ENCODE results near the gene WAS. TPM values are rescaled to one million over a fixed set of nuclear protein-coding genes. Genes with fewer than 3 reads are reported as not detected.
"Not testable (repeated sequence)": the region's sequence is repeated elsewhere in the genome, so short reads cannot be mapped to it uniquely, and the experiment has no call there.

WAS gene
- polyA plus RNA-seq, 1 of the 3 experiments (the other 2 are of a cell fraction): 0.30 TPM

- POLR2A ChIA-PET: no interaction called here
- no peak overlapping the region for H2AFZ ChIP-seq (ENCODE audit: low read depth)
These were observed 34.5 kb upstream of the WAS start for GRCh38 chrX:48649102-48649501.

GRCh38 chrX:48652055-48652579 is 31.5 kb upstream of the WAS start:
- WGBS (ENCODE audit: low lambda C conversion rate): 21% methylated on average over 5 of the region's 5 CpGs

More at GRCh38 chrX:48649102-48649501, 34.5 kb upstream of the WAS start:
- WGBS (ENCODE audit: low lambda C conversion rate): 27% methylated on average over 3 of the region's 3 CpGs
- no peak overlapping the region for H3K27ac ChIP-seq (ENCODE audit: low read depth in 2 of 2, low read length in 1 of 2)
- no peaks in the 10 kb centered on the region for H4K20me1 ChIP-seq (ENCODE audit: insufficient read depth)
- H3K36me3 ChIP-seq (replicated peaks in 1 of 2; ENCODE audit: control insufficient read depth in 1 of 2, insufficient read depth in 2 of 2, low read length in 1 of 2): no peaks in the 10 kb centered on the region
- H3K9me3 ChIP-seq: no peaks in the 10 kb centered on the region
- H3K9ac ChIP-seq: no peak overlapping the region
- no peaks in the 10 kb centered on the region; the same call in 1 of the 2 replicates for H3K27me3 ChIP-seq (ENCODE audit: insufficient read depth)
- H3K4me1 ChIP-seq (ENCODE audit: control insufficient read depth in 1 of 2, insufficient read depth in 2 of 2, low read depth in 1 of 2, low read length in 1 of 2): no peaks in the 10 kb centered on the region; a peak in 1 of 4 replicates
- DNase-seq: no peak
- no peaks in the 10 kb centered on the region for H3F3A ChIP-seq (replicated peaks; ENCODE audit: insufficient read depth)
- H3K4me3 ChIP-seq (ENCODE audit: low read depth in 2 of 2, low read length in 1 of 2): no peak overlapping the region
- H3K9me2 ChIP-seq: no peaks in the 10 kb centered on the region
- H3K79me2 ChIP-seq (ENCODE audit: insufficient read depth): no peaks in the 10 kb centered on the region
- no peak for TF ChIP-seq RFX5 (IDR thresholded peaks at IDR 0.05; ENCODE audit: low read length)
- TF ChIP-seq RXRA (IDR thresholded peaks at IDR 0.05; ENCODE audit: borderline replicate concordance, low read depth): no peak
- TF ChIP-seq GATA2 (CRISPR knock-in tag; IDR thresholded peaks at IDR 0.05): no peak
- TF ChIP-seq RAD21 (IDR thresholded peaks at IDR 0.05; ENCODE audit: low read length): no peak
- no peak for TF ChIP-seq TCF12 (IDR thresholded peaks at IDR 0.05)
- TF ChIP-seq EP300 (IDR thresholded peaks at IDR 0.05; ENCODE audit: borderline replicate concordance in 1 of 2, low read depth in 1 of 2, low read length in 1 of 2): no peak
- TF ChIP-seq, protein P1, sequence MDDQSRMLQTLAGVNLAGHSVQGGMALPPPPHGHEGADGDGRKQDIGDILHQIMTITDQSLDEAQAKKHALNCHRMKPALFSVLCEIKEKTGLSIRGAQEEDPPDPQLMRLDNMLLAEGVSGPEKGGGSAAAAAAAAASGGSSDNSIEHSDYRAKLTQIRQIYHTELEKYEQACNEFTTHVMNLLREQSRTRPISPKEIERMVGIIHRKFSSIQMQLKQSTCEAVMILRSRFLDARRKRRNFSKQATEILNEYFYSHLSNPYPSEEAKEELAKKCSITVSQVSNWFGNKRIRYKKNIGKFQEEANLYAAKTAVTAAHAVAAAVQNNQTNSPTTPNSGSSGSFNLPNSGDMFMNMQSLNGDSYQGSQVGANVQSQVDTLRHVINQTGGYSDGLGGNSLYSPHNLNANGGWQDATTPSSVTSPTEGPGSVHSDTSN (IDR thresholded peaks at IDR 0.05): no peak
- no peak for TF ChIP-seq FOXJ3 (CRISPR knock-in tag; IDR thresholded peaks at IDR 0.05)
- no peak for TF ChIP-seq YY1 (IDR thresholded peaks at IDR 0.05; ENCODE audit: low read depth)
- CTCF ChIA-PET: interaction anchor here (1.0 to 2.6 kb wide), 4 partner anchors 8 to 243 kb away, joined by 3 to 10 read pairs (median 6); no protein-coding TSS in a partner anchor
- H3K4me2 ChIP-seq: no peak overlapping the region

GRCh38 chrX:48654746-48655145 is 28.9 kb upstream of the WAS start:
- H3K27ac ChIP-seq (ENCODE audit: low read depth in 2 of 2, low read length in 1 of 2); H3F3A ChIP-seq (replicated peaks; ENCODE audit: insufficient read depth); H3K27me3 ChIP-seq (ENCODE audit: insufficient read depth); H3K9me2 ChIP-seq; H3K4me2 ChIP-seq; H3K4me1 ChIP-seq (ENCODE audit: control insufficient read depth in 1 of 2, insufficient read depth in 2 of 2, low read depth in 1 of 2, low read length in 1 of 2); POLR2A ChIA-PET; H3K4me3 ChIP-seq (ENCODE audit: low read depth in 2 of 2, low read length in 1 of 2); DNase-seq; H3K9me3 ChIP-seq; H3K79me2 ChIP-seq (ENCODE audit: insufficient read depth); H3K9ac ChIP-seq; H2AFZ ChIP-seq (ENCODE audit: low read depth); H4K20me1 ChIP-seq (ENCODE audit: insufficient read depth); H3K36me3 ChIP-seq (replicated peaks in 1 of 2; ENCODE audit: control insufficient read depth in 1 of 2, insufficient read depth in 2 of 2, low read length in 1 of 2): not testable (repeated sequence)
- WGBS (ENCODE audit: low lambda C conversion rate): 37% methylated on average over 17 of the region's 19 CpGs
- CTCF ChIA-PET: interaction anchor here (0.7 kb wide), 1 partner anchor 538 kb away, joined by 3 read pairs; no protein-coding TSS in a partner anchor

More at GRCh38 chrX:48652055-48652579, 31.5 kb upstream of the WAS start:
- H3K4me3 ChIP-seq (ENCODE audit: low read depth in 2 of 2, low read length in 1 of 2); H3K36me3 ChIP-seq (replicated peaks in 1 of 2; ENCODE audit: control insufficient read depth in 1 of 2, insufficient read depth in 2 of 2, low read length in 1 of 2); H2AFZ ChIP-seq (ENCODE audit: low read depth); H3K27ac ChIP-seq (ENCODE audit: low read depth in 2 of 2, low read length in 1 of 2); H3K9me2 ChIP-seq; H3K4me2 ChIP-seq; H3K79me2 ChIP-seq (ENCODE audit: insufficient read depth); H4K20me1 ChIP-seq (ENCODE audit: insufficient read depth); POLR2A ChIA-PET; H3K27me3 ChIP-seq (ENCODE audit: insufficient read depth); H3F3A ChIP-seq (replicated peaks; ENCODE audit: insufficient read depth); H3K4me1 ChIP-seq (ENCODE audit: control insufficient read depth in 1 of 2, insufficient read depth in 2 of 2, low read depth in 1 of 2, low read length in 1 of 2); H3K9me3 ChIP-seq; DNase-seq; H3K9ac ChIP-seq: not testable (repeated sequence)
- CTCF ChIA-PET: interaction anchor here (0.6 to 1.9 kb wide), 2 partner anchors 21 to 26 kb away, joined by 4 read pairs; no protein-coding TSS in a partner anchor

DNA sequence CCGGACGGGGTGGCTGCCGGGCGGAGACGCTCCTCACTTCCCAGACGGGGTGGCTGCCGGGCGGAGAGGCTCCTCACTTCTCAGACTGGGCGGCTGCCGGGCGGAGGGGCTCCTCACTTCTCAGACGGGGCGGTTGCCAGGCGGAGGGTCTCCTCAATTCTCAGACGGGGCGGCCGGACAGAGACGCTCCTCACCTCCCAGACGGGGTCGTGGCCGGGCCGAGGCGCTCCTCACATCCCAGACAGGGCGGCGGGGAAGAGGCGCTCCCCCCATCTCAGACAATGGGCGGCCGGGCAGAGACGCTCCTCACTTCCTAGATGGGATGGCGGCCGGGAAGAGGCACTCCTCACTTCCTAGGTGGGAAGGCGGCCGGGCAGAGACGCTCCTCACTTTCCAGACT is 23.9 kb upstream of the WAS start:
- H3F3A ChIP-seq (replicated peaks; ENCODE audit: insufficient read depth); H3K27me3 ChIP-seq (ENCODE audit: insufficient read depth); H3K9me2 ChIP-seq; H3K36me3 ChIP-seq (replicated peaks in 1 of 2; ENCODE audit: control insufficient read depth in 1 of 2, insufficient read depth in 2 of 2, low read length in 1 of 2); H3K4me1 ChIP-seq (ENCODE audit: control insufficient read depth in 1 of 2, insufficient read depth in 2 of 2, low read depth in 1 of 2, low read length in 1 of 2); H2AFZ ChIP-seq (ENCODE audit: low read depth); POLR2A ChIA-PET; H4K20me1 ChIP-seq (ENCODE audit: insufficient read depth); H3K4me2 ChIP-seq; DNase-seq; H3K9ac ChIP-seq; H3K27ac ChIP-seq (ENCODE audit: low read depth in 2 of 2, low read length in 1 of 2); H3K9me3 ChIP-seq; H3K79me2 ChIP-seq (ENCODE audit: insufficient read depth); H3K4me3 ChIP-seq (ENCODE audit: low read depth in 2 of 2, low read length in 1 of 2); CTCF ChIA-PET: not testable (repeated sequence)
- 75% methylated on average over 12 of the region's 34 CpGs for WGBS (ENCODE audit: low lambda C conversion rate)
